Neural cell (in vitro differentiated cells): Measurements from ENCODE around the gene DNAJC21.

ENCODE experiments used
- EP300 ChIP-seq: fragments of 450-650 bp; conservative IDR thresholded peaks from 2 replicates; pipeline ENCODE4 v1.6.1; 2014; ENCODE audit warnings: antibody characterized with exemption, mild to moderate bottlenecking, moderate library complexity; ENCODE audit not compliant: poor library complexity, severe bottlenecking
- RAD21 ChIP-seq: fragments of 450-650 bp; conservative IDR thresholded peaks from 2 replicates; pipeline ENCODE4 v1.6.1; 2014; ENCODE audit warnings: antibody characterized with exemption, mild to moderate bottlenecking, moderate library complexity
- TF ChIP-seq, protein P1 (sequence below): fragments of 450-650 bp; IDR thresholded peaks from 2 replicates; pipeline ENCODE4 v1.5.1; 2014; ENCODE audit warnings: antibody characterized with exemption, mild to moderate bottlenecking, moderate library complexity; ENCODE audit not compliant: poor library complexity, severe bottlenecking

DNA sequence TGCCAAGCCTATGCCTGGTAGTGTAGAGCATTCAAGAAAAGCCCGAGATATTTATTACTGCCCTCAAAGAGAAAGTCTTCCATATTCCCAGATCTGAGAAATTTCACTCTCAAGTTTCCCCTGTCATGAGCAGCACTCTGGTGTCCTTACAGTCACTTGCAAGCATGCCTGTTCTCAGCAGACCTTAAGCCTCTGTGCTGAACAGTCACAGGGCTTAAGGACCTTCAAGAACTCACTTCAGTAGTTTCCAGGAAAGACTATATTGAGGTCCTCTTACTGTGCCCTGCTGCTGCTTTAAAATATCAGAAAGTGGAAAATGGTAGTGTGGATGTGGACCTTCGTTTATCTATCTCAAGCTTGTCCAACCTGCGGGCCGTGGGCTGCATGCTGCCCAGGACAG lies 53.5 kb downstream of the DNAJC21 start:
- TF ChIP-seq, protein P1, sequence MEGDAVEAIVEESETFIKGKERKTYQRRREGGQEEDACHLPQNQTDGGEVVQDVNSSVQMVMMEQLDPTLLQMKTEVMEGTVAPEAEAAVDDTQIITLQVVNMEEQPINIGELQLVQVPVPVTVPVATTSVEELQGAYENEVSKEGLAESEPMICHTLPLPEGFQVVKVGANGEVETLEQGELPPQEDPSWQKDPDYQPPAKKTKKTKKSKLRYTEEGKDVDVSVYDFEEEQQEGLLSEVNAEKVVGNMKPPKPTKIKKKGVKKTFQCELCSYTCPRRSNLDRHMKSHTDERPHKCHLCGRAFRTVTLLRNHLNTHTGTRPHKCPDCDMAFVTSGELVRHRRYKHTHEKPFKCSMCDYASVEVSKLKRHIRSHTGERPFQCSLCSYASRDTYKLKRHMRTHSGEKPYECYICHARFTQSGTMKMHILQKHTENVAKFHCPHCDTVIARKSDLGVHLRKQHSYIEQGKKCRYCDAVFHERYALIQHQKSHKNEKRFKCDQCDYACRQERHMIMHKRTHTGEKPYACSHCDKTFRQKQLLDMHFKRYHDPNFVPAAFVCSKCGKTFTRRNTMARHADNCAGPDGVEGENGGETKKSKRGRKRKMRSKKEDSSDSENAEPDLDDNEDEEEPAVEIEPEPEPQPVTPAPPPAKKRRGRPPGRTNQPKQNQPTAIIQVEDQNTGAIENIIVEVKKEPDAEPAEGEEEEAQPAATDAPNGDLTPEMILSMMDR: no peak
- TF ChIP-seq EP300: no peak
- no peak for TF ChIP-seq RAD21
